ENCODE measurements around the gene STUB1. TPM values are rescaled to one million over a fixed set of nuclear protein-coding genes. Genes with fewer than 3 reads are reported as not detected.

The STUB1 gene
- total RNA-seq, 1 experiment from 2014 or later: 102 TPM

GRCh38 chr16:649631-650030 is 30.6 kb upstream of the STUB1 start:
- Histone ChIP-seq H2AFZ (ENCODE audit: low read length) (no peak overlapping the region), H2BK20ac (ENCODE audit: low read depth, low read length, poor library complexity, severe bottlenecking) (no peak overlapping the region), H3K14ac (ENCODE audit: insufficient read depth, low read length) (no peak overlapping the region; the same call in 1 of the 2 replicates), H2BK120ac (ENCODE audit: low read depth, low read length, poor library complexity, severe bottlenecking) (no peak overlapping the region), H3K23ac (ENCODE audit: insufficient read length, low read depth, low read length) (no peak overlapping the region), H3K27ac (ENCODE audit: insufficient read length, low read depth, low read length) (no peak overlapping the region), H3K9ac (ENCODE audit: extremely low read depth, insufficient read length, low read length) (no peak overlapping the region), H2BK12ac (ENCODE audit: insufficient read length, low read depth, low read length) (no peak overlapping the region), H3T11ph (ENCODE audit: low read length) (no peak overlapping the region), H4K8ac (replicated peaks; ENCODE audit: insufficient read length, low read depth, low read length) (no peak overlapping the region), H4K20me1 (ENCODE audit: control insufficient read depth, insufficient read depth, insufficient read length) (no peaks in the 10 kb centered on the region), H2AK5ac (ENCODE audit: insufficient read length, low read length) (no peak overlapping the region), H3K56ac (ENCODE audit: insufficient read length, low read depth, low read length) (no peak overlapping the region), H4K91ac (ENCODE audit: insufficient read length, low read depth, low read length) (no peak overlapping the region), H3K79me1 (ENCODE audit: insufficient read depth, low read depth, low read length, poor library complexity, severe bottlenecking) (no peaks in the 10 kb centered on the region), H2BK5ac (ENCODE audit: insufficient read length, low read length) (no peak overlapping the region), H3K4me1 (ENCODE audit: insufficient read depth, low read length) (no peaks in the 10 kb centered on the region), H3K23me2 (ENCODE audit: insufficient read length, low read depth, low read length, poor library complexity, severe bottlenecking) (peaks cover 9% of the 10 kb centered on the region), H3K79me2 (ENCODE audit: insufficient read depth, low read length) (no peaks in the 10 kb centered on the region), H4K5ac (ENCODE audit: insufficient read length, low read depth, low read length) (no peak overlapping the region), H2BK15ac (ENCODE audit: low read depth, low read length) (no peak overlapping the region), H3K4me2 (ENCODE audit: insufficient read depth, insufficient read length, low read length) (peak overlapping the region; percentile 31), H3K18ac (ENCODE audit: insufficient read length, low read depth, low read length) (no peak overlapping the region), H3K4ac (ENCODE audit: low read depth, low read length) (no peak overlapping the region), H3K27me3 (ENCODE audit: insufficient read depth, low read length) (no peaks in the 10 kb centered on the region), H3K9me3 (ENCODE audit: control insufficient read depth, low read depth, low read length) (no peaks in the 10 kb centered on the region)
- no peak for TF ChIP-seq CTCF (conservative IDR thresholded peaks at IDR 0.05)
- H3K27me3 Mint-ChIP-seq (ENCODE audit: low read depth): no peaks in the 10 kb centered on the region; the same call in 1 of the 2 replicates
- peaks cover 2 to 12% of the 10 kb centered on the region in 2 experiments; a peak in 3 of 4 replicates for H3K4me1 Mint-ChIP-seq
- no CpG with 5 or more reads among the region's 44 CpGs for WGBS (ENCODE audit: extremely low coverage, insufficient read length, low lambda C conversion rate)
- H3K27ac Mint-ChIP-seq: no peak overlapping the region
- H3K4me3 Mint-ChIP-seq: peak overlapping the region; percentile 66 to 81
- no peak for DNase-seq
- H3K9me3 Mint-ChIP-seq: no peaks in the 10 kb centered on the region
- peaks cover 1 to 5% (median 2%) of the 10 kb centered on the region in 3 experiments; a peak in 4 of 7 replicates for H3K36me3 Mint-ChIP-seq (ENCODE audit: insufficient read depth in 1 of 3, low read depth in 3 of 3)

All from H9 (cell line).